Measurements from ENCODE around the gene C15orf40. TPM values are rescaled to one million over a fixed set of nuclear protein-coding genes. Genes with fewer than 3 reads are reported as not detected.

C15orf40 gene
- total RNA-seq, 1 experiment from 2014 or later = 27.5 TPM

- no peak for TF ChIP-seq MYBL2 (CRISPR knock-in tag; IDR thresholded peaks at IDR 0.05)
- TF ChIP-seq MAX (CRISPR knock-in tag; IDR thresholded peaks at IDR 0.05) = no peak
- no peak for TF ChIP-seq RORB (CRISPR knock-in tag; IDR thresholded peaks at IDR 0.05)
- no peak for TF ChIP-seq HMGXB4 (CRISPR knock-in tag; IDR thresholded peaks at IDR 0.05)
Observed at GRCh38 chr15:83030021-83030420, 18.6 kb upstream of the C15orf40 start (continued).

GRCh38 chr15:83018436-83018835 is 7.0 kb upstream of the C15orf40 start:
- Mint-ChIP-seq H3K27me3 (ENCODE audit: low read depth) (no peaks in the 10 kb centered on the region), H3K4me3 (no peak overlapping the region), H3K4me1 (peaks cover 6% of the 10 kb centered on the region; the same call in 1 of the 2 replicates), H3K36me3 (peaks cover 18% of the 10 kb centered on the region), H3K27ac (no peak overlapping the region), H3K9me3 (no peaks in the 10 kb centered on the region)
- DNase-seq (ENCODE audit: low spot score) (no peak), ATAC-seq (no peak)
- CTCF ChIA-PET = no interaction called here
- TF ChIP-seq MYBL2 (CRISPR knock-in tag; IDR thresholded peaks at IDR 0.05) = no peak
- TF ChIP-seq NFATC4 (CRISPR knock-in tag; IDR thresholded peaks at IDR 0.05) = no peak
- TF ChIP-seq SMAD4 (CRISPR knock-in tag; IDR thresholded peaks at IDR 0.05) = no peak
- TF ChIP-seq NR1H2 (CRISPR knock-in tag; IDR thresholded peaks at IDR 0.05) = no peak
- no peak for TF ChIP-seq USF1 (CRISPR knock-in tag; IDR thresholded peaks at IDR 0.05)
- TF ChIP-seq ZNF121 (CRISPR knock-in tag; IDR thresholded peaks at IDR 0.05) = no peak
- TF ChIP-seq ZNF396 (CRISPR knock-in tag; IDR thresholded peaks at IDR 0.05; ENCODE audit: borderline replicate concordance) = no peak
- TF ChIP-seq STAT6 (CRISPR knock-in tag; conservative IDR thresholded peaks at IDR 0.05; ENCODE audit: low read depth) = no peak
- TF ChIP-seq RELA (CRISPR knock-in tag; IDR thresholded peaks at IDR 0.05; ENCODE audit: borderline replicate concordance) = no peak
- POLR2A ChIA-PET = no interaction called here

GRCh38 chr15:83016906-83017305 is 5.5 kb upstream of the C15orf40 start:
- Mint-ChIP-seq H3K27ac (no peak overlapping the region), H3K4me1 (peaks cover 18% of the 10 kb centered on the region), H3K9me3 (peaks cover 12% of the 10 kb centered on the region), H3K4me3 (no peak overlapping the region), H3K27me3 (ENCODE audit: low read depth) (no peaks in the 10 kb centered on the region; the same call in 1 of the 2 replicates), H3K36me3 (peaks cover 18% of the 10 kb centered on the region)
- ATAC-seq (no peak), DNase-seq (ENCODE audit: low spot score) (no peak)
- CTCF ChIA-PET = no interaction called here
- TF ChIP-seq FOXP4 (CRISPR knock-in tag; IDR thresholded peaks at IDR 0.05) (no peak), FOXP1 (CRISPR knock-in tag; IDR thresholded peaks at IDR 0.05; ENCODE audit: borderline replicate concordance) (no peak), ZNF671 (CRISPR knock-in tag; IDR thresholded peaks at IDR 0.05) (no peak), MLX (CRISPR knock-in tag; IDR thresholded peaks at IDR 0.05) (no peak), ZNF317 (CRISPR knock-in tag; IDR thresholded peaks at IDR 0.05; ENCODE audit: borderline replicate concordance, low read depth) (no peak), USF2 (CRISPR knock-in tag; IDR thresholded peaks at IDR 0.05) (no peak)
- POLR2A ChIA-PET = no interaction called here

Data from WTC11 (cell line).